NCI-H345 treated with DMSO at 0.1 percent for 48 hours (cell line): ENCODE data around the gene ZNF516.

ENCODE experiments used
- DNase-seq: peaks from one replicate; lab custom pipeline; 2025; ENCODE audit not compliant: unreplicated experiment; lab: John Stamatoyannopoulos, UW

ZNF516 gene

DNA sequence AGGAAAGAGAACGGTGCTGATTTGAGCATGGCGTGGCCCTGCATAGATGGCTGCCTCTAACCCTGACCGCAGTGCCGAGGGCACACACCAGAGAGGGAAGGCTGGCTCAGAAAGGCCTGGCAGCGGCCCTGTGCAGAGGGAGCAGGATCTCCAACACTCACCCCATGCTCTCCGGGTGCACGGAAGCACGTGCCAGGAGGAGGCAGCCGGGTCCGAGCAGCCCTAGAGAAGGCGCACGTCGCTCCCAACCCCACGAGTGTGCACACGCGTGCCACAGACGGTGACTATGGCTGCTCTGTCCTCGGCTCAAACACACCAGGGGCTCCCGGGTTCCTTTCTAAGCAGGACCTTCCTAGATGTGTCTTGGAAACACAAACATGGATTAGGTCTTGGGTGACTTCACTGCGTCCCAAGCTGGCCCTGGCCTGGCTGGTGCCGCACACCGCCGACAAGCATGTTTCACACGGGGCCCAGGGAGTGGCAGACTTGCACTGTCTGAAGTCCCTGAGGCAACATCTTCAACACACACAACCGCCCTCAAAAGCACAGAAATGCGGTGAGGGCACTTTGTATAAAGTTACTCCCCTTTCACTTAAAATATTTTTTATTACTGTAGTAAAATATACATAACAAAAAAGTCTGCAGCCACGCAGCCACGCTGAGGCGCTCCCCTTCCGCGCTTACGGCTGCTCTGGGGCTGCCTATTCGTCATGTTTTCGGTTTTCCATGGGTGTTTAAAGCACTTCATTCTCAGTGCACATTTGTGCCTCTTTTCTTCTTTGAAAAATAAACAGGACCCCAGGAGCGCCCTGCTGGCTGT lies 110.0 kb downstream of the ZNF516 start:
- DNase-seq, result no peak

- DNase-seq, result no peak
Measured at GRCh38 chr18:76384114-76384790, 110.8 kb downstream of the ZNF516 start.

GRCh38 chr18:76383636-76384035 lies 111.4 kb downstream of the ZNF516 start:
- DNase-seq, result no peak

- no peak for DNase-seq
Measured at GRCh38 chr18:76382275-76382674, 112.8 kb downstream of the ZNF516 start.

- DNase-seq, result no peak
Measured at GRCh38 chr18:76380791-76381405, 114.1 kb downstream of the ZNF516 start.

DNA sequence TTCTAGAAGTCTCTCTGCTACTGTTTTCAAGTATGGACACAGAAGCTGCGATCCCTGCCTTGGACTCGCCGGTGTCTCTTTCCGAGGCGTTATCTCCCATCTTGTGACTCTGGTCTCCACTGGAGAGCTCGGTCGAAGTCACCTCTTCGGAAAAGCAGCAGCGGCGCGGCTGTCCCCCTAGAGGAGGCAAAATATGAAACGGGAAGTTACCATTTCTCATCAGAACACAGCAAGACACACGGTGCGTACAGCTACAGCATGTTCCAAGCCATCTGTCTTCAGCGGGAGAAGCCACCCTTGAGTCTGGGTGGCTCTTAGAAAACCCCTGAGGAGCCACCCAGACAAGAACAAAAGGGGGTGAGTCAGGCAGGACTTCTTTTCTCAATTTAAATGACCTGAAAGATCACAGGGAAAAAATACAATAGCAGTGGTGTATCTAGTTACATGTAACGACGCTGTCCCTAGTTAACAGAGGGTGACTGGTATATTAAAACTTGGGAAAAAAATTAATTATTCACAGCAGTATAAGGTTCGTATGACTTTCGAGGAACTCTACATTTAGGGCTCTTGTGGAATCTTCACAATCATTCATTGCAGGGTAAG lies 114.8 kb downstream of the ZNF516 start:
- DNase-seq, result no peak

DNA sequence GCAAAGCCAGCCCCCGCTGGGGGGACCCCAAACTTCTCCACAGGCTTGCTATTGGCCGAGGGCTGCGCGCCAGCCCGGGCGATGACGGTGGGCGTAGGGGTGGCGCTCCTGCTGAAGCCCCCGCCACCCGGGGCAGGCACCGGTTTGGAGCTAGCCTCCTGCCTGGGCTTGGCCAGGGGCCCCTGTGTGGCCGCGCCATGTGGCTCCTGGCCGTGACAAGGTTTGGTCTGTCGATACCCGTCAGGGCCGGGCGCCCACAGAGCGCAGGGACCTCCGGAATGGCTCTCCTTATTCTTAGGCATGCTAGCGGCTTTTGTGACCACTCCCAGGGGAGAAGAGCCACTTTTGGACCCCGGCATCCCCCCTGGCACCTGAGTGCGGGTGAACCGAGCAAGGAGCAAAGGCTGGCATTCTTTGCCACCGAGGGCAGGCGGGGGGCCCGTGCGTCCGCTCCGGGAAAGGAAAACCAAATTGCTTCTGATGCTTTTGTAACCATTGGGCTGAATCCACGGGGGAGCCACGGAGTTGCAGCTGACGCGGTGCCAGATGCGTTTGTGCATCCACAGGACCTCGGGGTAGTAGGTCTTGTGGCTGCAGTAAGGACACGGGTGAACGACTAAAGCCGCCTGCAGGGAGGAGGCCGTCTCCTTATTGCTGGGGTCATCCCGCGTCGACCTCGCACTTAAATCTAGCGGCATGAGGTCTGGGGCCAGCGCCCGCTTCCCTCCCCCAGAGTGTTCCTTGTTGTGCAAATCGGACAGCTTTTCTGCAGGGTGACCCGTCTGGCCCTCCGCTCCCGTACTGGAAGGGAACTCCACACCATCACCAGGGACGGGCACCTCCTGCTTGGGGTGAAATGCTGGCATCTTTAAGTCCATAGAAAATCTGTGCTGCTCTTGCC lies 115.6 kb downstream of the ZNF516 start:
- no peak for DNase-seq

DNA sequence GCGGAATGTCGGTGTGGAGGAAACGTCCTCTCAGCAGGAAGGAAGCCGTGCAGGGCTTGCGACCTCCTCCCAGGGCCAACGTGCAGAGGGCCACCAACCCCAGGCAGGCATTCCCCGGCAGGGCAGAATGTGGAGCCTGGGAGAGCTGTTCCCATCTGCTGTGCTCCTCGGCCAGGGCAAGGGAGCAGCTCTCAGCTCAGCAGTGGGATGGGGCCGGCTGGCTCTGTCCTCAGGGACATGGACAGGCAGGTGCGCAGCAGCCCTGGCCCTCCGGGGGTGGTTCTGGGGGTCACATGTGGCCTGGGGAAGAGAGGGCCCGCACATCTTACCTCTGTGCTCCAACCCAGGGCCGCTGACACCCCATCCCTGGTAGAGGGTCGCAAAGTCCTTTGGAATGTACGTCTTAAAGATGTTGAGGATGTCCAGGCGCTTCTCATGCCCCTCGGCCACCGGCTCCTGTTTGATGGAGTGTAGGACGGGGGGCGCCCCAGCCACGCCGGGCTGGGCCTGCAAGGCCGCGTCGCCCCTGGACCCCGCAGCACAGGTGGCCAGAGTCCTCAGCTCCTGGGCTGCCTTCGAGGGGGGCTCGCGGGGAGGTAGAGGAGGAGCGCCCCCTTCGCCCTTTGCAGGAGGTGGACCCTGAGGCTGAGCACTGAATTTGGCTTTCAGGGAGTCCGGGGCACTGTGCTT lies 116.4 kb downstream of the ZNF516 start:
- DNase-seq, result no peak

- DNase-seq, result no peak
Measured at GRCh38 chr18:76377359-76377756, 117.7 kb downstream of the ZNF516 start.

- no peak for DNase-seq
Measured at GRCh38 chr18:76376668-76377358, 118.2 kb downstream of the ZNF516 start.

DNA sequence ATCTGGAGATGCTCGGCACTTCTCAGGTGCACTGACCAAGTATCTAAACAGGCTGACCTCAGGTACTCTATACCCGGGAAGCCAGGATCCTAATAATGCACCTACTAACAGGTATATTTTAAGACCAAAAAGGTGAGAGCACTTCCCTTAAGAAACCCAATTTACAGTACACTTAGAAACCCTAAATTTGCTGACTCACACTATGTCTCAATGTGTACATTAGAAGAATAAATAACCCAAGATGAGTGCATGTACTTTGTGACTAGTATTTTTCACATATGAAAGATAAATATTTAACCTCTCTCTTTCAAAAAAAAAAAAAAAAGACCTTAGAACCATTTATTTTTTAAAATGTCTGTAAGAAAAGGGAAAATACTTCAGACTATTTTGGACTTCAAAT lies 118.8 kb downstream of the ZNF516 start:
- DNase-seq, result no peak

DNA sequence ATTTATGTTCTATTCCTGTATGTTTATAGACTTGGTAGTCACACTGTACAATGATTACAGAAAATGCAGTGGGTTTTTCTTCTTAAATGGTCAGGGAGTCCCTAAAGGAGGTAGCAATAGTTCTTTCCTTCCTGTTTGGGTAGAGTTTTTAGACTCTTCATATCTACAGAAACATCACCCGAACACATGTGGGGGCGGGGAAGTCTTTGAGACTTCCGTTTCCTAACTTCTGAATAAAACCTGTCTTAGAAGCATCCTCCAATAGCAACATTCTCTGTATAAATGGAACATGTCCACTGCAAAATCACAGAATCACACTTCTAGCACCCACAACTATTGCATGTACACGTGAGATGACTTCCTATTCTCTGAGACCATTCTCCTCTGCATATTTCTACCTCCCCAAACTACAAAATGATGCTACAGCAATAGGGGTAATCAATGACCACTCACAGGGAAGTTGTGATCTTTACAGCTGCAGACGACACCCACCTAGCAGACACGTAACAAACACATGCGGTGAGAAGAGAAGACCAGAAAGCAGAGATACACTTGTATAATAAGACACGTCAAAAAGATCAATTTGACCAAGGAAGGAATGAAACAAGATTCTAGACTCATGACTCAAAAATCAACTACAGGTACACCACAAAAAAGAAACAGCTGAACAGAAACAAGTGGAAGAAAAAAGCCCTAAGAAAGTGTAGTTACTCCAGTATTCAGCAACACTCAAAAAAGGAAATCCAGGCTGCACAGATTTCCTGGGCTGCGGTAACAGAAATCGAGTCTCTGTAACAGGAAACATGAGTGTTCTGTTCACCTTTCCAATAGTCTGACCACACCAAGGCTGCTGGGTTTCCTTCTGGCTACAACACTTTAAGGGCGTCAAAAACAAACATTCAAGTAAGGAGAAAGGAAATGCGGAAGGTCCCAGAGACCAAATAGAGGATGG lies 120.4 kb downstream of the ZNF516 start:
- no peak for DNase-seq

DNA sequence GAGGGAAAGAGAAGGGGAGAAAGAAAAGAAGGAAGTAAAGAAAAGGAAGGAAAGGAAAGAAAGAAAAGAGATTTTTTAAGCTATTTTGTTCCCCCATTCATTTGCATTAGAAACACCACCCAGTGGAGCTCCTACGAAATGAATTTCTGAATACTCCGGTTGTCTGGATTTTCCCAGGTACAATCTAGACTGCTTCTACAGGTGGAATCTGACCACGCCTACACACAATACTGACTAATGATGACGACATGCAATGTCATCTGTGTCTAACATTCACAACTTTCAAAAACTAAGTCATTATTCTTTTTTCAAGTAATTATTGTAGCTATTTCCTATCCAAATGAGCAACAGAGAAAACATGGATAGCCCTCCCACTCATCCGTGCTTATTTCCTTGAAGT lies 121.7 kb downstream of the ZNF516 start:
- no peak for DNase-seq

DNA sequence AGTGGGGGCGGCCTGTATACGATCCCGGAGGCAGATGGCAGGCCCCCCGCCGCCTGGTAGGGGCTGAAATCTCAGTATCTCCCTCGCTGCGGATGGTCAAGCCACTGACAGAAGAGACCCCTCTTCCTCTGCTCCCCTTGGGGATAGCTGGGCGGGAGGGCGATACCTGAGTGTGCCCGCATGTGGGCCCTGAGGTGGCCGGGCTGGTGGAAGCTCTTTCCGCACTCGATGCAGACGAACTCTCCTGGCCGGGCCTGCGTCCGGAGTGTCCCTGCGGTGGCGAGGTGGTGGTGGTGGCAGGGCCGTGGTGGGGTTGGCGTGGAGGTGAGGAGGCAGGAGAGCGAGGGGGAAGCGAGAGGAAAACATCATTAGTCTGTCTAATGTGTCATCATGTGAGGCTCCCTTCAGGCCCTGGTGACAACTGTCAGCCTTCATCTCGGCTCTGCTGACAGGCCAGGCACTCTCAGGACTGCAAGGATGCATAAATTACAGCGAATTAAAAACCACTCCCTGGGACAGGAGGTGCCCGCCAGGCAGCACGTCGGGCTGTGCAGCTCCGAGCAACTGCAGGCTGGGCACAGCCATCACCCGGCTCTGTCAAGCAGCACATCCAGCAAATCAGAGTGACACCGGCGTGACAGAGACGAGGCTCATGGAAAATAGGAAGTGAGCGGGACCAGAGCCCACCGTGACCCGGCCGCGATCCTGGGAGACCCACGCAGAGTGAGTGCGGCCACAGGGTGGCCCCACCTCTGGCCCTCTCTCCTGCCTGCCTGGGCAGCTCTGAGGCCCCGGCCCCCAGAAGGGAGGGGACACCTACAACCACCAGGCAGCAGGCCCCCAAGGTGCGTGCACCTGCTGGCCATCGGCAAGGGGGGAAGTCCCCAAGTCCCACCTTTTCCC lies 123.5 kb downstream of the ZNF516 start:
- DNase-seq, result no peak

- no peak for DNase-seq
Measured at GRCh38 chr18:76370686-76371085, 124.4 kb downstream of the ZNF516 start.

GRCh38 chr18:76370201-76370600 lies 124.8 kb downstream of the ZNF516 start:
- DNase-seq, result no peak

DNA sequence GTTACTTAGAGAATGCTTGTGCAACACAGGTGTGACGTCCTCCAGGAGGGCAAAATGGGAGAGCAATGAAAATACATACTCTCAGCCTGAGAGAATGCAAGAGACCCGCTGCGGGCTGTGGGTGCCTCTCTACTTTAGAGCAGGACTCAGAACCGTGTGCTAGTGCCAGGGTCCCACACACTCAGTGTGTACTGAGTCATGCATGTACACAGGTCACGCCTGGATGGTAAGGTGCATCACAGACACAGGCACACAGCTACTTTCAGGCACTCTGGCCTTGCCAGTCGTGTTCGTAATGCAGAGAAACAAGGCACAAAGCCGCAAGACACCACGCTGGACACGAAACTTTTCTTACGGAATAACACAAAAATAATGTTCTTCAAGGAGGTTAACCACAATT lies 125.3 kb downstream of the ZNF516 start:
- no peak for DNase-seq
